ENCODE measurements around the gene OR6C65. TPM values are rescaled to one million over a fixed set of nuclear protein-coding genes. Genes with fewer than 3 reads are reported as not detected.
"Not testable (repeated sequence)": the region's sequence is repeated elsewhere in the genome, so short reads cannot be mapped to it uniquely, and the experiment has no call there.

Gene OR6C65
- not detected in 2 replicates for total RNA-seq

GRCh38 chr12:55400229-55400628, at the start of gene OR6C65:
TSS of gene OR6C65 (plus strand) at chr12:55400529. CDS start at chr12:55400529, 0 bp downstream.
- DNase-seq (ENCODE audit: extremely low read depth, low read depth, low spot score), result no peak

- not testable (repeated sequence) for DNase-seq (ENCODE audit: extremely low read depth, low read depth, low spot score)
Measured at GRCh38 chr12:55355338-55355737, 45.0 kb upstream of the OR6C65 start.

GRCh38 chr12:55362675-55363074, 37.7 kb upstream of the OR6C65 start, which contains the start of gene OR6C75:
TSS of gene OR6C75 (plus strand) at chr12:55362975. CDS start at chr12:55365111, 2,136 bp downstream.
- DNase-seq (ENCODE audit: extremely low read depth, low read depth, low spot score), result no peak

- DNase-seq (ENCODE audit: extremely low read depth, low read depth, low spot score), result no peak
Measured at GRCh38 chr12:55365086-55365485, 35.2 kb upstream of the OR6C65 start.

GRCh38 chr12:55372521-55372920, 27.8 kb upstream of the OR6C65 start:
- no peak for DNase-seq (ENCODE audit: extremely low read depth, low read depth, low spot score)

GRCh38 chr12:55385891-55386290, 14.4 kb upstream of the OR6C65 start:
- no peak for DNase-seq (ENCODE audit: extremely low read depth, low read depth, low spot score)

GRCh38 chr12:55392032-55392795, 8.1 kb upstream of the OR6C65 start:
- no peak for DNase-seq (ENCODE audit: extremely low read depth, low read depth, low spot score)

- no peak for DNase-seq (ENCODE audit: extremely low read depth, low read depth, low spot score)
Measured at GRCh38 chr12:55396326-55396725, 4.0 kb upstream of the OR6C65 start.

GRCh38 chr12:55407866-55408265, 7.5 kb downstream of the OR6C65 start:
- no peak for DNase-seq (ENCODE audit: extremely low read depth, low read depth, low spot score)

- not testable (repeated sequence) for DNase-seq (ENCODE audit: extremely low read depth, low read depth, low spot score)
Measured at GRCh38 chr12:55409133-55409532, 8.8 kb downstream of the OR6C65 start.

- not testable (repeated sequence) for DNase-seq (ENCODE audit: extremely low read depth, low read depth, low spot score)
Measured at GRCh38 chr12:55412138-55412537, 11.8 kb downstream of the OR6C65 start.

- DNase-seq (ENCODE audit: extremely low read depth, low read depth, low spot score), result not testable (repeated sequence)
Measured at GRCh38 chr12:55413498-55414388, 13.4 kb downstream of the OR6C65 start.

GRCh38 chr12:55414396-55414823, 14.1 kb downstream of the OR6C65 start:
- not testable (repeated sequence) for DNase-seq (ENCODE audit: extremely low read depth, low read depth, low spot score)

GRCh38 chr12:55414889-55415288, 14.6 kb downstream of the OR6C65 start:
- DNase-seq (ENCODE audit: extremely low read depth, low read depth, low spot score), result not testable (repeated sequence)

- no peak for DNase-seq (ENCODE audit: extremely low read depth, low read depth, low spot score)
Measured at GRCh38 chr12:55416961-55417360, 16.6 kb downstream of the OR6C65 start.

- no peak for DNase-seq (ENCODE audit: extremely low read depth, low read depth, low spot score)
Measured at GRCh38 chr12:55420307-55420962, 20.1 kb downstream of the OR6C65 start.

- no peak for DNase-seq (ENCODE audit: extremely low read depth, low read depth, low spot score)
Measured at GRCh38 chr12:55425954-55426353, 25.6 kb downstream of the OR6C65 start, which contains the start of gene OR6C76. TSS of gene OR6C76 (plus strand) at chr12:55426254. CDS start at chr12:55426254, 0 bp downstream.

GRCh38 chr12:55428331-55429243, 28.3 kb downstream of the OR6C65 start:
- no peak for DNase-seq (ENCODE audit: extremely low read depth, low read depth, low spot score)

- not testable (repeated sequence) for DNase-seq (ENCODE audit: extremely low read depth, low read depth, low spot score)
Measured at GRCh38 chr12:55441233-55441632, 40.9 kb downstream of the OR6C65 start.

GRCh38 chr12:55443776-55444175, 43.4 kb downstream of the OR6C65 start, which contains the start of gene OR6C2:
TSS of gene OR6C2 (plus strand) at chr12:55444076. CDS start at chr12:55452214, 8,138 bp downstream.
- DNase-seq (ENCODE audit: extremely low read depth, low read depth, low spot score), result no peak

Data from glomerular endothelial cell (primary cell).